ENCODE measurements around the gene AADAC.

- no peak for TF ChIP-seq EZH2 (IDR thresholded peaks at IDR 0.05; ENCODE audit: borderline replicate concordance, low read depth, low read length, severe bottlenecking)
- no peak for TF ChIP-seq CTCF (IDR thresholded peaks at IDR 0.05; ENCODE audit: borderline replicate concordance, extremely low read depth, low read length, poor library complexity, severe bottlenecking)
Measured at GRCh38 chr3:151789853-151790463, 24.0 kb upstream of the AADAC start.

Measured in DND-41 (cell line).